Thoracic aorta (tissue), 2 donors: Measurements from ENCODE around the gene SMIM3. TPM values are rescaled to one million over a fixed set of nuclear protein-coding genes. Genes with fewer than 3 reads are reported as not detected.

ENCODE experiments used
- ATAC-seq: fragments of 150-250 bp; one replicate; pipeline ENCODE4 v1.8.0; 2017; ENCODE audit warnings: low read depth; ENCODE audit not compliant: insufficient number of reproducible peaks, low FRiP score
- DNase-seq: peaks from one replicate; pipeline ENCODE4 v3.0.0-alpha.2; 2020; ENCODE audit warnings: low spot score
- H3K27ac ChIP-seq, 2 donors: fragments of 200-600 bp; sonication (generic); 1 replicate in 1 of 2; 2 replicates in 1 of 2; pipeline ENCODE4 v1.5.1; 2016; ENCODE audit warnings: mild to moderate bottlenecking in 2 of 2, moderate library complexity in 2 of 2
- H3K27me3 ChIP-seq: fragments of 200-600 bp; sonication (generic); replicated peaks from 2 replicates; pipeline ENCODE4 v1.6.0; 2016; ENCODE audit warnings: mild to moderate bottlenecking; ENCODE audit not compliant: insufficient read depth
- H3K36me3 ChIP-seq: fragments of 200-600 bp; sonication (generic); one replicate; pipeline ENCODE4 v1.5.1; 2016
- H3K4me1 ChIP-seq, 2 donors: fragments of 200-600 bp; sonication (generic); 1 replicate in 1 of 2; 2 replicates in 1 of 2; pipeline versions ENCODE4 v1.5.1 to v1.6.0; 2016; ENCODE audit warnings: low read depth in 2 of 2, mild to moderate bottlenecking in 1 of 2; ENCODE audit not compliant: control insufficient read depth in 1 of 2
- H3K4me3 ChIP-seq: fragments of 200-600 bp; sonication (generic); 2 replicates; pipeline ENCODE4 v1.5.1; 2016; ENCODE audit warnings: mild to moderate bottlenecking
- H3K9me3 ChIP-seq: fragments of 200-600 bp; sonication (generic); 2 replicates; pipeline ENCODE4 v1.5.1; 2016
- total RNA-seq, 2 donors: library from RNA; depleted of rRNA; stranded (reverse); fragments of >200 nt; gene quantifications; one replicate each; pipeline versions ENCODE4 v1.1.0 to v1.2.3, GENCODE V29; 2016
- TF ChIP-seq, protein P1 (sequence below): fragments of 200-600 bp; sonication (generic); IDR thresholded peaks from one replicate; pipeline ENCODE4 v1.5.1; 2019; ENCODE audit warnings: antibody characterized with exemption

Gene SMIM3
- total RNA-seq, 2 donors from 2014 or later = 28.4 to 46.4 TPM

DNA sequence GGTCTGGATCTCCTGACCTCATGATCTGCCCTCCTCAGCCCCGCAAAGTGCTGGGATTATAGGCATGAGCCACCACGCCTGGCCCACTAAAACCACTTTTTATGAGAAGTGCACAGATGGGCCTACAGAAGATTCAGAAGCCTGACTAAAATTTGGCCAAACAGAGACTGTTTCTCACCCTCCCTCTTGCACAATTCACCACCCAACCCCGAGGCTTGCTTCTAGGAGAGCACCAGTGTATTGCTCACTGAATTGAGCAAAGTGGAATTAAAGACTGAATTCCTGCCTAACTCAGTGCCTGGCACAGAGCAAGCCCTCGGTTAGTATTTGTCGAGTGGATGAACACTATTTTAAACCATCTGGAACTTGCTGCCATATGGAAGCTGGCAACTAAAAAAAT is 16.3 kb upstream of the SMIM3 start:
- TF ChIP-seq, protein P1, sequence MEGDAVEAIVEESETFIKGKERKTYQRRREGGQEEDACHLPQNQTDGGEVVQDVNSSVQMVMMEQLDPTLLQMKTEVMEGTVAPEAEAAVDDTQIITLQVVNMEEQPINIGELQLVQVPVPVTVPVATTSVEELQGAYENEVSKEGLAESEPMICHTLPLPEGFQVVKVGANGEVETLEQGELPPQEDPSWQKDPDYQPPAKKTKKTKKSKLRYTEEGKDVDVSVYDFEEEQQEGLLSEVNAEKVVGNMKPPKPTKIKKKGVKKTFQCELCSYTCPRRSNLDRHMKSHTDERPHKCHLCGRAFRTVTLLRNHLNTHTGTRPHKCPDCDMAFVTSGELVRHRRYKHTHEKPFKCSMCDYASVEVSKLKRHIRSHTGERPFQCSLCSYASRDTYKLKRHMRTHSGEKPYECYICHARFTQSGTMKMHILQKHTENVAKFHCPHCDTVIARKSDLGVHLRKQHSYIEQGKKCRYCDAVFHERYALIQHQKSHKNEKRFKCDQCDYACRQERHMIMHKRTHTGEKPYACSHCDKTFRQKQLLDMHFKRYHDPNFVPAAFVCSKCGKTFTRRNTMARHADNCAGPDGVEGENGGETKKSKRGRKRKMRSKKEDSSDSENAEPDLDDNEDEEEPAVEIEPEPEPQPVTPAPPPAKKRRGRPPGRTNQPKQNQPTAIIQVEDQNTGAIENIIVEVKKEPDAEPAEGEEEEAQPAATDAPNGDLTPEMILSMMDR = no peak
- no peaks in the 10 kb centered on the region for H3K36me3 ChIP-seq
- peak overlapping the region in 1 of 2 donors; percentile 9 for H3K27ac ChIP-seq
- ATAC-seq (no peak), DNase-seq (no peak)
- no peaks in the 10 kb centered on the region for H3K9me3 ChIP-seq
- H3K4me1 ChIP-seq = peaks cover 7 to 10% of the 10 kb centered on the region in 2 donors
- no peak overlapping the region for H3K4me3 ChIP-seq
- H3K27me3 ChIP-seq = no peaks in the 10 kb centered on the region

- H3K36me3 ChIP-seq = no peaks in the 10 kb centered on the region
- peaks cover 0 to 6% of the 10 kb centered on the region in 2 donors for H3K4me1 ChIP-seq
- ATAC-seq (no peak), DNase-seq (no peak)
- peak overlapping the region in 1 of 2 donors; percentile 38 for H3K27ac ChIP-seq
- H3K27me3 ChIP-seq = no peaks in the 10 kb centered on the region
- no peak overlapping the region for H3K4me3 ChIP-seq
- TF ChIP-seq, protein P1 = no peak
- no peaks in the 10 kb centered on the region for H3K9me3 ChIP-seq
Observed at GRCh38 chr5:150763023-150763769, 15.4 kb upstream of the SMIM3 start.

DNA sequence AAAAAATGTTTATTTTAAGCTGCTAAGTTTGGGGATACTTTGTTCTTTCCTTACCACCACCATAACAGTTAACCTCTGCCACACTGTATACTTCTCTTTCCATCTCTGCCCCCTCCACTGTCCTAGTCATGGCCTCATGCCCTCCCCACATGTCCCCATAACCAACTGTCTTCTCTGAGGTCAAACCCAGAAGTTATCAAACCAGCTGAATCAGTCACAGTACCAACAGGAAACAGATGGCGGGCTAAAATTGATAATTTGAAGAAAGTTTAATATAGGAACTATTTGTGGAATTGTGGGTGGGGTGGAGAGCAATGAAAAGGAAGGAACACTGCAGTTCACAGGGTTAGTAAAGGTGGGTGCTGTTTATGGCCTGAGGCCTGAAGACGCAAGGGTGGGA is 14.0 kb upstream of the SMIM3 start:
- ATAC-seq (no peak), DNase-seq (no peak)
- TF ChIP-seq, protein P1 = no peak
- H3K36me3 ChIP-seq = no peaks in the 10 kb centered on the region
- no peaks in the 10 kb centered on the region for H3K9me3 ChIP-seq
- peak overlapping the region in 1 of 2 donors; percentile 38 for H3K27ac ChIP-seq
- peaks cover 0 to 1% of the 10 kb centered on the region in 2 donors for H3K4me1 ChIP-seq
- no peak overlapping the region for H3K4me3 ChIP-seq
- H3K27me3 ChIP-seq = no peaks in the 10 kb centered on the region

DNA sequence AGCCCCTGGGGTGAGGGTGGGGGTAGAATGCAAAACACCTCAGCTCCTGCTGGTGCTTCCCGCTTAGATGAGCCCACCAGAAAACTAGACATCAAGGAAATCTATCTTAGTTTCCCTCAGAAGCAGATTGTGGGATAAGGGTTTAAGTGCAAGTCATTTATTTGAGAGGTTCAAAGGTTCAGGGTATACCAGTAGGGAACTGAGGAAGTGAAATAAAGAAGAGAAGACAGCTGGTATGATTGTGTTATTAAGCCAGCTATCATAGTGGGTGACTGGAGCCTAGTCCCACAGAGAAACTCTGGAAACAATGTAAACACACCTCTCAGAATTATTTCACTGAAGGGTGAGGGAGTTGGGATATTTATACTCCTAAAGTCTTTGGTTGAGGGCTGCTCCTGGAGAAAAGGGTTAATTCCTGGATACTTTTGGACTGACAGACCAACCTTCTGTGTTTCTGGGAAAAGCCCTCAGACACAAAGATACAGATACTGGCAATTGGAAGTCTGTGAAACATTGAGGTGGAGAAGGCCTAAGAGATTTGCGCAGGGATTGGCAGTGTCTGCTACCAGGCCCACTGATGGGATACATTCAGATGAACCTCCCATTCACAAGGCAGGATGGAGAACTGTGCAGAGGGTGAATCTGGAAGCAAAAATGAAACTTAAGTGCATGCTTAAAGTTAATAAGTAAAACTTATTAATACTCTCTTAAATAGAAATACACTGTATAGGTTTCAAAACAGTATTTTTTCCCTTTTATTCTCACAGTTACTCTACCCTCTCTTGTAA is 13.4 kb upstream of the SMIM3 start:
- TF ChIP-seq, protein P1 = no peak
- ATAC-seq (no peak), DNase-seq (no peak)
- Histone ChIP-seq H3K4me1 (no peaks in the 10 kb centered on the region), H3K27me3 (no peaks in the 10 kb centered on the region), H3K4me3 (no peak overlapping the region), H3K36me3 (no peaks in the 10 kb centered on the region), H3K9me3 (no peaks in the 10 kb centered on the region), H3K27ac (no peak overlapping the region)

- Histone ChIP-seq H3K4me3 (no peak overlapping the region), H3K27me3 (no peaks in the 10 kb centered on the region), H3K27ac (no peak overlapping the region), H3K9me3 (no peaks in the 10 kb centered on the region), H3K4me1 (no peaks in the 10 kb centered on the region), H3K36me3 (no peaks in the 10 kb centered on the region)
- TF ChIP-seq, protein P1 = no peak
- no peak for ATAC-seq
- no peak for DNase-seq
Observed at GRCh38 chr5:150765799-150766169, 12.8 kb upstream of the SMIM3 start.
